Cerebellar nuclear complex (tissue), 1 donor: Measurements from ENCODE around the gene INTS14.
"Not testable (repeated sequence)": the region's sequence is repeated elsewhere in the genome, so short reads cannot be mapped to it uniquely, and the experiment has no call there.

ENCODE experiments used
- DNase-seq, 2 experiments: peaks; one replicate each; lab custom pipeline; 2025; lab: John Stamatoyannopoulos, UW

The INTS14 gene

DNA sequence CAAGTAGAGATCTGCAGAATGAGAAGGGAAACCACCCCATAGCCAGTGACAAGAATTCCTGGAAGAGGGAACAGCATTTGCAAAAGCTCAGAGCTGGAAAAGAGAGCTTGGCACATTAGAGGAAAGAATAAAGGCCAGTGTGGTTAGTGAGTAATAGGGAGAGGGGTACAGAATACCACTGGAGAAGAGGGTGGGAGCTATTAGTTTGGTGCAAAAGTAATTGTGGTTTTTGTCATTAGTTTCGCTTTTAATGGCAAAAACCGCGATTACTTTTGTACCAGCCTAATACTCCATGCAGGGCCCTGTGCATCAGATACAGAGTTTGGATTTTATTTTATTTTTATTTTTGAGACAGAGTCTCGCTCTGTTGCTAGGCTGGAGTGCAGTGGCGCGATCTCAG is 20.6 kb upstream of the INTS14 start:
- no peak for DNase-seq

DNA sequence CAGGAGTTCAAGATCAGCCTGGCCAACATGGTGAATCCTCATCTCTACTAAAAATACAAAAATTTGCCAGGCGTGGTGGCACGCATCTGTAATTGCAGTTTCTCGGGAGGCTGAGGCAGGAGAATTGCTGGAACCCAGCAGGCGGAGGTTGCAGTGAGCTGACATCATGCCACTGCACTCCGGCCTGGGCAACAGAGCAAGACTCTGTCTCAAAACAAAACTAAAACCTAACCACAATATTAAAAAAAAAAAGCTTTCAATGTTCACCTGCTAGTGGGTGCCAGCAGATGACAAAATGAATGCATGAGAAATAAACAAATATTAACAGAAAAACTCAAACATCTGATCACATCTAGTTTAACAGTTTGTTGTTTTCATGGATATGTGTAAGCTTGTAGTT is 19.8 kb upstream of the INTS14 start:
- no peak for DNase-seq

DNA sequence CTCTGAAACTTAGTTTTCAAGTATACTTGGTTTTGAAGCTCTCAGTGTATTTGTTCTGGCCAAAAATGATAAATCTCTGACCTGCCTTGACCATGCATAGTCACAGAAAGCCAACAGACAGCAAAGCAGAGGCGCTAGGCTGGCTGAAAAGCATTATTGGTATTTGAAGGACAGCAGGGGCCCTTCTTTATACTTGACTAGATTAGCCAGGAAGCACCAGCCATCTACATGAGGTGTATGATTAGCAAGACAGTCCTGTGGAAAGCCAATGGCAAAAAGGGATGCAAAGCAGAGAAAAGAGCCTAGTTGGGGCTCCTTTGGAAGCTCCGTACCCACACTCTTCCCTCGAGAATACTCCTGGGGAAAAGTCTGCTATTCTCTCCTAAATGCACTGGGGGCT is 18.6 kb upstream of the INTS14 start:
- DNase-seq, result no peak

DNA sequence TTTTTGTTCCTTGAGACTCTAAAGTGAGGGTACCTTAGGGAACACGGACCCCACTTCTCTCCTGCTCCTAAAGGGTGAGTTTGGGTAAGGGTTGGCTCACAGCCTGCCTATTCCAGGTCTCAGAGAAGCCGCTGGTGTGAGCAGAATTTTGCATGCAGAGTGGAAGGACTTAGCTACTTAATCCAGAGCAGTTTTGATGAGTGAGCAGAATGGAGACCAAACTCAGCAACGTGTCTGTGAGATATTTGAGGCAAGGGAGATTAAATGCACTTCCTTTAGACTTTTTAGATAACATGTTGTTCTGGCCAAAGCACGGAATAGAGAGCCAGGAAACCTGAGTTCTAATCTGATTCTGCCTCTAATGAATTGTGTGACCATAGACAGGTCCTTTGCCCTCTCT is 15.9 kb upstream of the INTS14 start:
- no peak for DNase-seq

GRCh38 chr15:65623103-65623502 is 12.2 kb upstream of the INTS14 start:
- DNase-seq, result no peak

DNA sequence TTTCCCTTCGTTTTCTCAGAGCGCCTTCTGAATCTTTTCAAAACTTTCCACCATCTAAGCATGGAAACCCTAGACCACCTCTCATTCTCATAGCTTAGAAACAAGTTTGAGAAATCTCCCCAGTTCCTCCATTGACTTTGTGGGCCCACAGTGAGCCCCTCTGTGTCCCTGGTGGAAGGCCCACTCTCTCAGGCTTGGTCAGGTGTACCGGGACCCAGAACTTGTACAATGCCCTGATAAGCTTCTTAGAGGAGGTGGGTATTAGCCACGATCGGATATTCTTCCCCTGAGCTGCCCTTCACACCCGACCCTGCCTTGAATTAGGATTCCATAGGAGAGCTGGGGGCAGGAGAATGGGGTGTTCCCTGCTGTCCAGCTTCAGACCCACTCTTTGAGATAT is 10.7 kb upstream of the INTS14 start, which contains the start of gene SLC24A1:
Gene SLC24A1, plus strand, starts transcription at position 301 of the 400 bp plus-strand sequence. CDS start 2,143 bp downstream, outside the sequence.
- no peak for DNase-seq

DNA sequence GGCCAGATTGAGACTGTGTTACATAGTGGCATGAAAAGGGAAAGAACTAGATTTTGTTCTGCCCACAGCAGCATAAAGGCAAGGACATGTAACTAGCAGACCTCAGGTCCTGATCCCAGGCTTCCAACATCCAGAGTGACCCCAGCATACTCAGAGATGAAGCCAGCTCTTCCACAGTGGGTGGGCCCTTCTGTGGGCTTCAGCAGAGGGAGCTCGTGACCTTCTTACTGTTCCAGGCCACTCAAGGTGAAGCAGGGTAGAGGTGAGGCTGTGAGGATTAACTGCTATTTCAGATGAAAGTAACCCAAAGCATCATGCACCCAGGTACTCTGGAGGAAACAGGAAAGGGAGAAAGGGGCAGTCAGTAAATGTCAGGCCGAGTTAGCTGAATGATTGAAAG is 9.9 kb upstream of the INTS14 start:
- no peak for DNase-seq

DNA sequence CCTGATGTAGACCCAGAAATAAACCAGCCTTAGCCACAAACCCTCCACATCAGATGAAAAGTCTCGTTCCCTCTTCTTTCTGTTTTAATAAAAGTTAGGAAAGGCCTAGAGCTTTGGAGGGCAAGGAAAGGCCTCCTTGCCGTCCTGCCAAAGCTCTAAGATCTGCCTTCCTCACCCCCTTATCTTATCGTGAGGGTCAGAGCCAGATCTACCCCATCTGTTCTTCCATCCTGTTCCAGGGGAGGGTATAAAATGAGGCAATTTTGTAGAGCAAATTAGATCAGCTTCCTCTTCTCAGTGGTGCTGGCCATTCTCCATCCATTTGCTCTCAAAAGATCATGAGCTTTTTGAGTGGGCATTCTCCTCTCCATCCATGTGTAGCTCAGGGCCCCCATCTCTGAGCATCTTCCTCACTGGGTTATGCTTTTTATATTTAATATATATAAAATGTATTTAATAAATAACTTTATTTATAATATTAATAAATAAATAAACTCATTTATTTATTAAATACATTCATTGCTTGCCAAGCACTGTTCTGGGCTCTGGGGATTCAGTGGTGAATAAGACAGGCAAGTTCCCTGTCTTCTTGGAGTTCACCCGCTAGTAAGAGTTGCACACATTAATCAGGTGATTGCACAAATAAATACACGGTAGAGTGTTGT is 8.8 kb upstream of the INTS14 start:
- DNase-seq, result no peak

DNA sequence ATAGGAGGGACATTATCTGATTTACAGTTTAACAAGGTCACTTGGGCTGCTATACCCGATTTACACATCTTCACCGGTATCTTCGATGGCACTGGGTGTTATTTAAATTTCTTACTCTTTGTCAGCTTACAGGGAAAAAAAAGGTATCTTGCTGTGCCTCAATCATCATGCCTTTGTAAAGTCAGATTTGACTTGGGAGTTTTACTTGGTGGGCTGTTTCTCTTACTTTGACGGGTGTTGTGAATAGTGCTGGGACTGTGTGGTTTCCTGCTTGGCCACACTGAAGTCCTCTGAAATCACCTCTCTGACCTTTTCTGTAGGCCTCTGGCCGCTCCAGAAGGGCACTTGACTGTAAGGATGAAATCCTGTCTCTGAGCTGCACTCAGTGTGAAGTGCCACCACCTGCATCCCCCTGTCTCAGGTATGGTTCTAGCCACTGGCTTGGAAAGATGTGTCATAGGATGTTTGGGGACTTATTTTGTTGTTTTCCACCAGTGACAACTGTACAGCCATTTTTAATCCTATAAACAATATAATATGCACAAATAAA is 7.7 kb upstream of the INTS14 start:
- no peak for DNase-seq

DNA sequence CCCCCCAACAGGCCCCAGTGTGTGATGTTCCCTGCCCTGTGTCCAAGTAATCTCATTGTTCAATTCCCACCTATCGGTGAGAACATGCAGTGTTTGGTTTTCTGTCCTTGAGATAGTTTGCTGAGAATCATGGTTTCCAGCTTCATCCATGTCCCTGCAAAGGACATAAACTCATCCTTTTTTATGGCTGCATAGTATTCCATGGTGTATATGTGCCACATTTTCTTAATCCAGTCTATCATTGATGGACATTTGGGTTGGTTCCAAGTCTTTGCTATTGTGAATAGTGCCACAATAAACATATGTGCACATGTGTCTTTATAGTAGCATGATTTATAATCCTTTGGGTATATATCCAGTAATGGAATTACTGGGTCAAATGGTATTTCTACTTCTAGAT is 5.0 kb upstream of the INTS14 start:
- not testable (repeated sequence) for DNase-seq

DNA sequence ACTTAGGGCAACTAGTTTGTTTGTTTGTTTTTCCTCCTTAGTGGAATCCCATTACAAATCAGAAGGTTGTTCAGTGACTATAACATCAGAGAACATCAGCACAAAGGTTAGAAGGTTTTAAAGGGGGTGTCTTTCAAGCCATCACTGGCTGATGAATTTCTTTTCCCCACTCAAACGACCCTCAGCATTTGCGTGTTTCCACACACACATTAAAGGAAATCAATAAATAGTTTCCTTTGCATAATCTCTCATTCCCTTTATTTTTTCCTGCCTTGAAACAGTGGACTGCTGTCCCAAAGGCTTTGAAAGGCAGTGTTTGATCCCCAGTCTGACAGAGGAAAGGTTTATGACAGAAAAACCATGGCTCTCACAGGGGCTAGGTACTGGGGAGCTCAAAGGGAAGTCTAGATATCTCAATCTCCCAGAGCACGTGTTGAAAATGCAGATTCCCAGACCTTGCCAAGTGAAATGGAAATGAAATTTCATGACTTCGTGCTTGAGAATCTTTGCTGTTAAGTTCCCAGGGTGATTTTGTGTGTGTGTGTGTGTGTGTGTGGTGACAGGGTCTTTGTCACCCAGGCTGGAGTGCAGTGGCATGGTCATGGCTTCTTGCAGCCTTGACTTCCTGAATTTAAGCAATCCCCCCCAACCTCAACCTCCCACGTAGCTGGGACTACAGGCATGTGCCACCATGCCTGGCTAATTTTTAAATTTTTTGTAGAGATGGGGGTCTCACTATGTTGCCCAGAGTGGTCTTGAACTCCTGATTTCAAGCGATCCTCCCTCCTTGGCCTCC is 2.2 kb upstream of the INTS14 start:
- DNase-seq, result no peak

DNA sequence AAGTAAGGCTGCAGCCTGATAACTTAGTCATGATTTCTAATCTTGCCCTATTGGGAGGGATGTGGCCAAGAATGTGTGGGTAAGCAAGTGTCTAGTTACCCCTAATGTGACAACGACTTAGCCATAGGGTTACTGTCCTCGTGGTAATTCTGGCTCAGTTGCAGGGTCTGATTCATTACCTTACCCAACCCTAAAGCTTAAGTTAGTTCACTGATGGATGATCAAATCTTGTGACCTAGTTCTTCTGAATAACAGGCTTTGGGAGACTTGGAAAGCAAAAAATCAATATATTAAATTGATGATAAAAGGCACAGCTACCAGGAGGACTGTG is 1.6 kb upstream of the INTS14 start:
- DNase-seq, result no peak

- DNase-seq, result no peak
Observed at GRCh38 chr15:65611888-65612615, 1.1 kb upstream of the INTS14 start.

- DNase-seq, result no peak
Observed at GRCh38 chr15:65603559-65603958, 7.4 kb downstream of the INTS14 start.

DNA sequence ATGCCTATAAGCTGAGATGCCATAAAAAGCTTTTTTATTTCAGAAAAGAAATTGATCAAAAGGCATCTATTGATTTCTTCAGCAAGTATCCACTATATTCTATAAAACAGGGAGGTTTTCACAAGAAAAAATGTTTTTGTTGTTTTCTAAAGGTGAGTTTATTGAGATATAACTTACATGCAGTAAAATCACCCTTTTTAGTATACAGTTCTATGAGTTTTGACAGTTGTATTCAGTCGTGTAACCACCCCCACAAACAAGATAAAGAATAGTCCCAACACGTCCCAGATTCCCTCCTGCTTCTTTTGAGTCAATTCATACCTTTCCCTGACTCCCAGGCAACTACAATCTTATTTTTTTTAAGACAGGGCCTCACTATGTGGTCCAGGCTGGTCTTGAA is 7.8 kb downstream of the INTS14 start:
- DNase-seq, result no peak

GRCh38 chr15:65599677-65600076 is 11.3 kb downstream of the INTS14 start:
- DNase-seq, result no peak

GRCh38 chr15:65598468-65598867 is 12.5 kb downstream of the INTS14 start:
- DNase-seq, result no peak

DNA sequence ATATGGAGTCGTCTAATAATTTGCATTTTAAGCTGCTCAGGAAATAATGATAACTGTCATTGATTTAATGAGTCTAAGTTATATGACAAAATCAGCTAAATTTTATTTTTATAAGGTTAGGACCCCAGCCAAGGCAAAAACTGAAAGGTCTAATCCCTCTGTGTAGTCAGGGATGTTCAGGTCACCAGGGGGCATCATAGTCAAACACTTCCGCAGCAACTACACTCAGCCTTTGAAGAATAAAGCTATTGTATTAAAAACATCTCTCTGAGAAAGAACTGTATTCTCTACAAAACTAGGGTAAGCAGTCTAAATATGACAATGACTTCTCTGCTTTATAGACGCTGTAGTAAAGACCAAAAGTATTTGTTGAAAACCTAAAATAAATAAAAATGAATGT is 15.0 kb downstream of the INTS14 start:
- no peak for DNase-seq

DNA sequence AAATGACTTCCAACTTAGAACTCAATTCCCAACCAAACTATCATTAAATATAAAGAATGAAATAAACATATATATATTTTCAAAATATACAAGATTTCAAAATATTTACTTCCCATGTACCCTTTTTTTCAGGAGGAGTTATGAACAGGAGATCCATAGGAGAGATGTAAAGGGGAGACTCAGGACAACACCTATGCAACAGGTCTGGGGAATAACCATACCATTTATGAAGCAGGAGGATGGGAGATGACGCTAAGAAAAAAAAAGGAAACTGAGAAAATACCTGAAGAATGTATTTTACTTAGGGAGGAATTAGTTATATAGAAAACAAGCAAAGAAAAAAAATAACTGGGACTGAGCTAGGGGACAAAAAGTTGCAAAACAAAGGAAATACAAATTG is 23.8 kb downstream of the INTS14 start:
- no peak for DNase-seq

GRCh38 chr15:65584241-65584640 is 26.7 kb downstream of the INTS14 start:
- no peak for DNase-seq

GRCh38 chr15:65583701-65584100 is 27.2 kb downstream of the INTS14 start:
- DNase-seq, result no peak

DNA sequence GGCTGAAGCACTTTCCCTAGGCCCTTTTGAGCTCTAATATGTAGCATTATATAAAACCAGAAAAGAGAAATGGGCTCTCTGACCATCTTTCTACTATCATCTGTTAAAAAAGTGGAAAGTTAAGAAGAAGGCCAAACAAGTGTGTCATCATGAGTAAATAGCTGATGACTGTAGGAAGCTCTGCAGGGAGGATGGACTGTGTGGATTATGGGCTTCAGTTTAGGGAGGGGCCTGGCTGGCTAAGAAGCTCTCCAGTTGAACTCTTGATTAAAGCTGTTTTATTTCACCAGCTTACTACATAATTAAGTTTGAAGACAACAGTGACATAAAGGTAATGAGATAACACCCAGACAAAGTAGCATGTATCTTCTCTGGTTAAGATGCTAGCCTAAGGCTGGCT is 30.6 kb downstream of the INTS14 start:
- DNase-seq, result no peak

- DNase-seq, result no peak
Observed at GRCh38 chr15:65579762-65580161, 31.2 kb downstream of the INTS14 start.
